HepG2 (cell line): ENCODE measurements around the gene PIGW. TPM values are rescaled to one million over a fixed set of nuclear protein-coding genes. Genes with fewer than 3 reads are reported as not detected.

Source experiments
- ARHGAP35 ChIP-seq: sonication (generic); formaldehyde crosslinking; IDR thresholded peaks from 2 replicates; pipeline ENCODE4 v1.9.0; 2022; ENCODE audit warnings: mild to moderate bottlenecking, inconsistent platforms, moderate library complexity, missing genetic modification reagents, borderline replicate concordance
- ARNT2 ChIP-seq: sonication (generic); formaldehyde crosslinking; IDR thresholded peaks from 2 replicates; pipeline ENCODE4 v1.8.0; 2022; ENCODE audit warnings: mild to moderate bottlenecking, low read depth, missing genetic modification reagents, moderate library complexity
- ARNTL ChIP-seq: sonication (generic); formaldehyde crosslinking; IDR thresholded peaks from 2 replicates; pipeline ENCODE4 v1.4.0; 2020; ENCODE audit warnings: mild to moderate bottlenecking, missing genetic modification reagents
- ATF6 ChIP-seq: sonication (generic); formaldehyde crosslinking; conservative IDR thresholded peaks from 2 replicates; pipeline ENCODE4 v1.4.0; 2020; ENCODE audit warnings: missing genetic modification reagents
- BRF2 ChIP-seq: sonication (generic); formaldehyde crosslinking; IDR thresholded peaks from 2 replicates; pipeline ENCODE4 v1.8.1; 2022; ENCODE audit warnings: mild to moderate bottlenecking, missing genetic modification reagents
- GMEB1 ChIP-seq: sonication (generic); formaldehyde crosslinking; IDR thresholded peaks from 2 replicates; pipeline ENCODE4 v1.5.1; 2020; ENCODE audit warnings: missing genetic modification reagents, mild to moderate bottlenecking, borderline replicate concordance
- GTF2F1 ChIP-seq: fragments of 150-350 bp; IDR thresholded peaks from 2 replicates; pipeline ENCODE4 v1.6.1; 2014; ENCODE audit warnings: low read length
- IKZF4 ChIP-seq: sonication (generic); formaldehyde crosslinking; IDR thresholded peaks from 2 replicates; pipeline ENCODE4 v1.5.1; 2020; ENCODE audit warnings: borderline replicate concordance, mild to moderate bottlenecking, low read depth, missing genetic modification reagents; ENCODE audit errors: not compliant biosample characterization
- IRF9 ChIP-seq: sonication (generic); formaldehyde crosslinking; IDR thresholded peaks from 2 replicates; pipeline ENCODE4 v1.8.0; 2022; ENCODE audit warnings: missing genetic modification reagents, mild to moderate bottlenecking, borderline replicate concordance
- MEIS1 ChIP-seq: sonication (generic); formaldehyde crosslinking; IDR thresholded peaks from 2 replicates; pipeline ENCODE4 v1.9.0; 2021; ENCODE audit warnings: mild to moderate bottlenecking, missing genetic modification reagents, moderate library complexity, borderline replicate concordance
- MYPOP ChIP-seq: sonication (generic); formaldehyde crosslinking; IDR thresholded peaks from 2 replicates; pipeline ENCODE4 v1.8.1; 2023; ENCODE audit warnings: mild to moderate bottlenecking, moderate library complexity, missing genetic modification reagents
- REL ChIP-seq: sonication (generic); formaldehyde crosslinking; conservative IDR thresholded peaks from 2 replicates; pipeline ENCODE4 v1.8.0; 2022; ENCODE audit warnings: mild to moderate bottlenecking, missing genetic modification reagents, moderate library complexity
- TEAD3 ChIP-seq: optimal IDR thresholded peaks from 2 replicates; pipeline ENCODE3; 2016; ENCODE audit warnings: borderline replicate concordance
- YEATS2 ChIP-seq: sonication (generic); formaldehyde crosslinking; IDR thresholded peaks from 2 replicates; pipeline ENCODE4 v1.4.0; 2020; ENCODE audit warnings: missing genetic modification reagents, borderline replicate concordance
- ZNF276 ChIP-seq: sonication (generic); formaldehyde crosslinking; IDR thresholded peaks from 2 replicates; pipeline ENCODE4 v1.4.0; 2020; ENCODE audit warnings: mild to moderate bottlenecking, low read depth, missing genetic modification reagents
- ZNF749 ChIP-seq: sonication (generic); formaldehyde crosslinking; IDR thresholded peaks from 2 replicates; pipeline ENCODE4 v1.8.0; 2022; ENCODE audit warnings: mild to moderate bottlenecking, missing genetic modification reagents, moderate library complexity, borderline replicate concordance
- ZNF839 ChIP-seq: sonication (generic); formaldehyde crosslinking; IDR thresholded peaks from 2 replicates; pipeline ENCODE4 v1.4.0; 2020; ENCODE audit warnings: missing genetic modification reagents, mild to moderate bottlenecking, borderline replicate concordance
- ZSCAN21 ChIP-seq: sonication (generic); formaldehyde crosslinking; IDR thresholded peaks from 2 replicates; pipeline ENCODE4 v1.8.0; 2022; ENCODE audit warnings: mild to moderate bottlenecking, missing genetic modification reagents, moderate library complexity, borderline replicate concordance
- polyA plus RNA-seq, 8 experiments: library from polyadenylated mRNA; depleted of rRNA in 3 of 8; stranded (reverse) in 7 of 8; unstranded in 1 of 8; fragments of >200 nt; fragmentation: Illumina TruSeq in 4 of 8; extraction: Trizol in 4 of 8; gene quantifications; 2 replicates each; pipeline versions ENCODE4 v1.2.1 to v1.2.3, GENCODE V29; 2011 to 2016; ENCODE audit warnings: low read depth in 4 of 8, missing spikeins in 1 of 8, mixed read lengths in 1 of 8; ENCODE audit not compliant: insufficient read depth in 1 of 8
- total RNA-seq, 5 experiments: library from RNA; depleted of rRNA; stranded (reverse); fragments of >200 nt; fragmentation: Illumina TruSeq; extraction: Trizol; gene quantifications; 2 replicates each; pipeline ENCODE4 v1.2.3, GENCODE V29; 2016; ENCODE audit warnings: low read depth in 1 of 5

Gene PIGW
- total and polyA plus RNA-seq, 2 of the 13 experiments (the other 11 are each of a cell fraction or from before 2014, with no cell fraction given), result 9.0 to 24.0 TPM

GRCh38 chr17:36544307-36545076, 9.7 kb downstream of the PIGW start, which contains the start of gene GGNBP2 (continued):
- TF ChIP-seq ARNTL (CRISPR knock-in tag) (peak; percentile 38), MEIS1 (CRISPR knock-in tag) (peak; percentile 76; the same call in 1 of the 2 replicates), MYPOP (peak; percentile 79), REL (CRISPR knock-in tag) (0 out of 2 replicates have a peak, but pooled peaks have one; percentile 43), ATF6 (CRISPR knock-in tag) (no peak), IRF9 (CRISPR knock-in tag) (peak; percentile 22; the same call in 1 of the 2 replicates), ARHGAP35 (CRISPR knock-in tag) (peak; percentile 63; the same call in 1 of the 2 replicates), IKZF4 (CRISPR knock-in tag) (peak; percentile 5), ZNF839 (CRISPR knock-in tag) (peak; percentile 76), GMEB1 (CRISPR knock-in tag) (peak; percentile 68), YEATS2 (CRISPR knock-in tag) (peak; percentile 35; the same call in 1 of the 2 replicates), ZNF276 (CRISPR knock-in tag) (0 out of 2 replicates have a peak, but pooled peaks have one; percentile 71), BRF2 (no peak), TEAD3 (CRISPR knock-in tag) (peak; percentile 21), ZNF749 (peak; percentile 46; the same call in 1 of the 2 replicates), GTF2F1 (no peak), ARNT2 (CRISPR knock-in tag) (peak; percentile 91), ZSCAN21 (CRISPR knock-in tag) (peak; percentile 82; the same call in 1 of the 2 replicates)
